Measurements from ENCODE around the gene STK31.
"Not testable (repeated sequence)": the region's sequence is repeated elsewhere in the genome, so short reads cannot be mapped to it uniquely, and the experiment has no call there.

STK31 gene

GRCh38 chr7:23713285-23714149 lies 3.5 kb downstream of the STK31 start:
- DNase-seq, result peak; percentile 21

GRCh38 chr7:23714150-23714464 lies 4.1 kb downstream of the STK31 start:
- no peak for DNase-seq

- DNase-seq, result no peak
Observed at GRCh38 chr7:23714579-23714978, 4.6 kb downstream of the STK31 start.

GRCh38 chr7:23715099-23715498 lies 5.1 kb downstream of the STK31 start:
- no peak for DNase-seq

GRCh38 chr7:23717788-23718187 lies 7.8 kb downstream of the STK31 start:
- DNase-seq, result no peak

- no peak for DNase-seq
Observed at GRCh38 chr7:23721456-23721855, 11.4 kb downstream of the STK31 start.

- not testable (repeated sequence) for DNase-seq
Observed at GRCh38 chr7:23722587-23723216, 12.7 kb downstream of the STK31 start.

GRCh38 chr7:23724113-23724512 lies 14.1 kb downstream of the STK31 start:
- not testable (repeated sequence) for DNase-seq

- DNase-seq, result no peak
Observed at GRCh38 chr7:23742051-23742450, 32.0 kb downstream of the STK31 start.

- no peak for DNase-seq
Observed at GRCh38 chr7:23743226-23743625, 33.2 kb downstream of the STK31 start.

GRCh38 chr7:23746629-23747028 lies 36.6 kb downstream of the STK31 start:
- no peak for DNase-seq

GRCh38 chr7:23751852-23752251 lies 41.8 kb downstream of the STK31 start:
- DNase-seq, result no peak

GRCh38 chr7:23758839-23759238 lies 48.8 kb downstream of the STK31 start:
- DNase-seq, result not testable (repeated sequence)

GRCh38 chr7:23759671-23760391 lies 49.8 kb downstream of the STK31 start:
- DNase-seq, result no peak

- DNase-seq, result no peak
Observed at GRCh38 chr7:23765943-23766342, 55.9 kb downstream of the STK31 start.

GRCh38 chr7:23767514-23767913 lies 57.5 kb downstream of the STK31 start:
- DNase-seq, result no peak

GRCh38 chr7:23768022-23768421 lies 58.0 kb downstream of the STK31 start:
- DNase-seq, result no peak

GRCh38 chr7:23779185-23779800 lies 69.3 kb downstream of the STK31 start:
- DNase-seq, result not testable (repeated sequence)

GRCh38 chr7:23783115-23783514 lies 73.1 kb downstream of the STK31 start:
- no peak for DNase-seq

- DNase-seq, result no peak
Observed at GRCh38 chr7:23787272-23787671, 77.3 kb downstream of the STK31 start.

GRCh38 chr7:23788843-23789242 lies 78.8 kb downstream of the STK31 start:
- DNase-seq, result no peak

- no peak for DNase-seq
Observed at GRCh38 chr7:23791721-23792120, 81.7 kb downstream of the STK31 start.

GRCh38 chr7:23802720-23803397 lies 92.8 kb downstream of the STK31 start:
- no peak for DNase-seq
